ENCODE results near the gene OR52E1.

DNA sequence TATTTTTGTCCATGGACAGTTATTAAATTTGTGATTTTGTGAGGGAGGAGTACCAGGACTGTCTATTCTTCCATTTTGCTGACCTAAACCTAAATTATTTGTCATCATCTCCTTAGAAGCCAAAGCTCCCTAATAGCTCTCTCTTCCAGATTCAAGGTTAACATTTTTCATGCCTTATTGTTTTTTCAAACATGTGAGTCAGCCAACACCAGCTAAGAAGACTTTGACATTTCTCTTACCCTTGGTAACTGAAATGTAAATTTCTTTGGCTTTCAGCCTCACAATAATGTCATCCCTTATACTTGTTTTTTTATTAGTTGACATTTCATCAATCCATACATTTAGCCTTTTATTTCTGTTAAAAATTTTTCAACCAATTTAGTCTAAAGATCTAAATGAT, 19.2 kb downstream of the OR52E1 start:
- no peak for TF ChIP-seq EZH2phosphoT487 (IDR thresholded peaks at IDR 0.05; ENCODE audit: borderline replicate concordance, low read length)
- TF ChIP-seq, protein P1, sequence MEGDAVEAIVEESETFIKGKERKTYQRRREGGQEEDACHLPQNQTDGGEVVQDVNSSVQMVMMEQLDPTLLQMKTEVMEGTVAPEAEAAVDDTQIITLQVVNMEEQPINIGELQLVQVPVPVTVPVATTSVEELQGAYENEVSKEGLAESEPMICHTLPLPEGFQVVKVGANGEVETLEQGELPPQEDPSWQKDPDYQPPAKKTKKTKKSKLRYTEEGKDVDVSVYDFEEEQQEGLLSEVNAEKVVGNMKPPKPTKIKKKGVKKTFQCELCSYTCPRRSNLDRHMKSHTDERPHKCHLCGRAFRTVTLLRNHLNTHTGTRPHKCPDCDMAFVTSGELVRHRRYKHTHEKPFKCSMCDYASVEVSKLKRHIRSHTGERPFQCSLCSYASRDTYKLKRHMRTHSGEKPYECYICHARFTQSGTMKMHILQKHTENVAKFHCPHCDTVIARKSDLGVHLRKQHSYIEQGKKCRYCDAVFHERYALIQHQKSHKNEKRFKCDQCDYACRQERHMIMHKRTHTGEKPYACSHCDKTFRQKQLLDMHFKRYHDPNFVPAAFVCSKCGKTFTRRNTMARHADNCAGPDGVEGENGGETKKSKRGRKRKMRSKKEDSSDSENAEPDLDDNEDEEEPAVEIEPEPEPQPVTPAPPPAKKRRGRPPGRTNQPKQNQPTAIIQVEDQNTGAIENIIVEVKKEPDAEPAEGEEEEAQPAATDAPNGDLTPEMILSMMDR (conservative IDR thresholded peaks at IDR 0.05; ENCODE audit: low read depth, low read length), result no peak
